NCI-H748 (cell line): Measurements from ENCODE around the gene ITGAL.
"Not testable (repeated sequence)": the region's sequence is repeated elsewhere in the genome, so short reads cannot be mapped to it uniquely, and the experiment has no call there.

Experiments used
- DNase-seq: peaks from one replicate; lab custom pipeline; 2025; ENCODE audit not compliant: unreplicated experiment; lab: John Stamatoyannopoulos, UW

The ITGAL gene

DNA sequence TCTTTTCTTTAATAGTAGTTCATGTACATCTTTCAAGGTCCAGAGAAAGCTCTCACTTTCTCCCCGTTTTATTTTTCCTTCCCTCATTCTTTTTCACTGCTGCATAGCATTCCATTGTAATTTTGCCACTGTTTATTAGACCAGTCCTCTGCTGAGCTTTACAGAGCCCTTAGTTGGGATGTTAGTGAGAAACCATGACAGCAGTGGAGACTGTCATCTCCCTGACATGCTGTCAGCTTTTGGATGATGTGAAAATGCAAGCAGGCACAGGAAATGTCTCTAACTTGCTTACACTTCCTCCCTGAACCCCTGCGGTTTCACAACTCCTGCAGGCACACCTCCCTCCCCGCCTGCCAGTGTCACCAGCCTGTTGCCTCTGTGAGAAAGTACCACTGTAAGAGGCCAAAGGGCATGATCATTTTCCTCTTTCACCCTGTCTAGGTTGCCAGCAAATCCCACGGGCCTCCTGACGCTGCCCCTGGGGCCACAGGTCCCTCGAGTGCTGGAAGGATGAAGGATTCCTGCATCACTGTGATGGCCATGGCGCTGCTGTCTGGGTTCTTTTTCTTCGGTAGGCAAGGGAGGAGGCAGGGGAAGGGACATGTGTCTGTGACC is at the start of gene ITGAL:
Gene ITGAL, plus strand, starts transcription at position 415 of the 615 bp plus-strand sequence. Its CDS starts 96 bp downstream, at position 511.
- DNase-seq, result no peak

DNA sequence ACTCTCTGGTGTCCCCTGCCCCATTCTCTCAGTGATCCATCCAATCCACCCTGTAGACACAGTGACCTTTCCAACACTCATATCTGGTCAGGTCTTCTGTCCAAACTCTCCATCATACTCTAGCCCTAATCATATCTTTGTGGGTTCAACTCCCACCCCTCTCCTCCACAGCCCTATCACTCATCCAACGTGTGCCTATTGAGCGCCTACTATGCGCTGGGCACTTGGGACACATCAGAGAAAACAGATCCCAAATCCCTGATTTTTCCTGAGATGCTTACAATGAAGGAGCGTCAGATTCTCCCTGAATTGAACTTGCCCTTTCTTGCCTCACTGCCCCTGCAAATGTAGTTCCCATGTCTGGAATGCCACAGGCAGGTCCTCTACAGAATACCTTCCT is 44.5 kb upstream of the ITGAL start:
- no peak for DNase-seq

- DNase-seq, result no peak
Measured at GRCh38 chr16:30429418-30429677, 43.2 kb upstream of the ITGAL start.

DNA sequence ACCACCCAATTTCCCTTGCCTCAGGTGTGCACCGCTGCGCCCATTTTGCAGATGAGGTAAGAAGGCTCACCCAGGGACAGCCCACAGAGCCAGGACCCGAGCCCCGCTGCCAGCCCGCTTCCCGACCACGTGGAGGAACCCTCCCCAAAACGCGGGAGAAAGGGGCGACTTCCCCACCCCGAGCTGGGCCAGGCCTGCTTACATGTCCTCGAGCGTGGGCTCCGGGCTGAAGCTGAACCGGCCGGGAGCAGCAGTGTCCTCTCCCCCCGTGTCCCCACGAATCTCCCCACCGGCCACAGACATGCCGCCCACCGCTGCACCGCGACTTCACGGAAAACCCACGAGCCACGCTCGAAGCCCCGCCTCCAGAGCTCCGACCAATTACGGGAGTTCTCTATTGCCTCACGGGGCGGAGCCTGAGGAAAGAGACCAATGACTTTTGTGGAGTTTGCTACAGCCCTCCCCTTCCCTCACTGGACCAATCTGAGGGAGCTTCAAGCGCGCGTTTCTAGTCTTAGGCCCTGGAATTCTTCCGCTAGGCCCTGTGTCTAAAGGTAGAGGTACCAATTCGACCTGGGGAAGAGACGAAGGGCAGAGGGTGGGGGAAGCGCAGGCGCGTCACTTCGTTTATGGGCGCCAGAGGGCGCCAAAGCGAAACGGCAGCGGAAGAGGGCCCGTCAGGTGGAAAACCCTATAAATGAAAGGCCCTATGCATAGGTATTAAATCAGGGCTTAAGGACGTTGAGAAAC is 42.7 kb upstream of the ITGAL start, which contains the start of gene DCTPP1:
Gene DCTPP1, minus strand, starts transcription at position 353 of the 750 bp plus-strand sequence. Its CDS starts 50 bp downstream, at position 303.
- peak; percentile 99 for DNase-seq

GRCh38 chr16:30430428-30430970 is 42.0 kb upstream of the ITGAL start:
- no peak for DNase-seq

DNA sequence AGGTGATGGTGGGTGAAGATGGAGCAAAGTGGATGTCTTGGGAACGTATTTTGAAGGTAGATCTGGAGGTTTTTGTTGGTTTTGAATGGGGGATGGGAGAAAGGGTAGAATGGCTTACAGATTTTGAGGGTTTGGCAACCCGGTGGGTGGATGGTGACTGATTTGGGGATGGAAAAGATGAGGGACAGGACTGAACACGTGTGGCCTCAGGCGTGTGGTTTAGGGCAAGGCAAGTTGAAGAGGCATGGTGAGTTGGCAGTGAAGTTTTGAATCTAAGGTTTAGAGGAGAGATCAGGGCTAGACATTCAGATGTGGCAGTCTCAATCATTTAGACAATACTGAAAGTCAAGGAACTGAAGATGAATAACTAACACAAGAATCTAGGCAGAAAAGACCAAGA is 37.7 kb upstream of the ITGAL start:
- DNase-seq, result no peak

DNA sequence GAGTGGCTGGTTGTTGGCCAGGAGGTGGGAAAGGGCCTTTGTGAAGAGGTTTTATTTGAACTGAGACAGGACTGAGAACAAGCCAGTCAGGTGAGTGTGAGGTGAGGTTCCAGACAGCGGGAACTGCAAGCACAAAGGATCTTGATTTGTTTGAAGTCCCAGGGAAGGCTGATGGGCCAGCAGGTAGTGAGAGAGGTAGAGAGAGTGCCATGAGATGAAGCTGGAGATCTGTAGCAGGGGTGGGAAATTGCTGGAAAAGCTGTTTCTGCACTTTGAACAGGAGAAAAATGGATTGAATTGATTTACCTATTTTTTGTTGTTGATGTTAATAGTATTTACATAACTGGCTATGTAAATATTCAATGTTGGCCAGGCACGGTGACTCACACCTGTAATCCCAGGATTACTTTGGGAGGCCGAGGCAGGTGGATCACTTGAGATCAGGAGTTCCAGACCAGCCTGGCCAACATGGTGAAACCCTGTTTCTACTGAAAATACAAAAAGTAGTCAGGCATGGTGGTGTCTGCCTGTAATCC is 35.0 kb upstream of the ITGAL start:
- peak; percentile 37 for DNase-seq

DNA sequence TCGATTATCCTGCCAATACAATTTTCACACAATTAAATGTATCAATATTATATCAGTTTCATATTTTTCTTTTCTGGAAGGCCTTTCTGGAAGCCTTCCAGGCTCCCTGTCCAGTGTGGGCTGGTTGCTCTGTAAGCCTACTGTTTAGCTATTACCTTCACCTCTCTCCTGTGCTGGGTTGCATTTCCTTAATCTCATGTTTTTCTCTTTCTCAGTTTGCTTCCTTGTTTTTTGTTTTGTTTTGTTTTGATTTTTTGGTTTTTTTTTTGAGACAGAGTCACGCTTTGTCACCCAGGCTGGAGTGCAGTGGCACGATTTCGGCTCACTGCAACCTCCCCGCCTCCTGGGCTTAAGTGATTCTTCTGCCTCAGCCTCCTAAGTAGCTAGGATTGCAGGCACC is 33.7 kb upstream of the ITGAL start:
- no peak for DNase-seq

DNA sequence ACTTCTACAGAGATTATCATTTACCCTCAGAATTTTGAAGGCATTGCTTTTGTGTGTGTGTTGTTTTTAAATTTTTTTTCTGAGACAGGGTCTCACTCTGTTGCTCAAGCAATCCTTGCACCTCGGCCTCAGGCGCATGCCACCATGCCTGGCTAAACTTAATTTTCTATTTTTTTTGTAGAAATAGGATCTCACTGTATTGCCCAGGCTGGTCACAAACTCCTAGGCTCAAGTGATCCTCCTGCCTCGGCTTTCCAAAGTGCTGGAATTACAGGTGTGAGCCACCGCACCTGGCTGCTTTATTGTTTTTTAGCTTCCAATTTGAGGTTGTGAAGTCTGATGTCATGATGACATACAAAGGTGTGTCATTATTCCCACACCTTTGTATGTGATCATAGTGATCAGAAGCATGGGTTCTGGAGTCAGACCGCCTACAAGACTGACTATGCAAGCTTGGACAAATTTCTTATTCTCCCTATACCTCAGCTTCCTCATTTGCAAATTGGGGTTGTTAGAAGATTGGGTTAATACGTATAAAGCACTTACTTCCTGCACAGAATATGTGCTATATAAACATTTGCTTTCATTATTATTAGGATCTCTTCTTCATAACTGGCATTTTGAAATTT is 32.7 kb upstream of the ITGAL start:
- DNase-seq, result no peak

DNA sequence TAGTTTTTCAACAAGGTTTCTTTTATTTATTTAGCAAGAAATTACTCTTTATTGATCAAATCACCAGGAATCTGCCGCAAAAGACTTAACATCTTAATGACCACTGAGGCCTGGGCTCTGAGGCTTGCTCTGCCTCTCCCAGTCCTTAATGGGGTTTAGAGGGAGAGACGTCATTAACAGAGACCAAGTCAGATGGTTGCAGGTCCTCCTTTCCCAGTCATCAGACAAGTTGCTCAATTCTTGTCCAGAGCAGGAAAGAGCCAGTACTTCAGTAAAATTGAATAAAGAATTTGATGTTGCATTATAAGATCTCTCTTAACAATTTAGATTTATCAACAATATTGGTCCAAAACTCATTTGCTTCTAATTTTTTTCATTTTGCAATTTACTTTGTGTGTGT is 28.9 kb upstream of the ITGAL start:
- DNase-seq, result no peak

DNA sequence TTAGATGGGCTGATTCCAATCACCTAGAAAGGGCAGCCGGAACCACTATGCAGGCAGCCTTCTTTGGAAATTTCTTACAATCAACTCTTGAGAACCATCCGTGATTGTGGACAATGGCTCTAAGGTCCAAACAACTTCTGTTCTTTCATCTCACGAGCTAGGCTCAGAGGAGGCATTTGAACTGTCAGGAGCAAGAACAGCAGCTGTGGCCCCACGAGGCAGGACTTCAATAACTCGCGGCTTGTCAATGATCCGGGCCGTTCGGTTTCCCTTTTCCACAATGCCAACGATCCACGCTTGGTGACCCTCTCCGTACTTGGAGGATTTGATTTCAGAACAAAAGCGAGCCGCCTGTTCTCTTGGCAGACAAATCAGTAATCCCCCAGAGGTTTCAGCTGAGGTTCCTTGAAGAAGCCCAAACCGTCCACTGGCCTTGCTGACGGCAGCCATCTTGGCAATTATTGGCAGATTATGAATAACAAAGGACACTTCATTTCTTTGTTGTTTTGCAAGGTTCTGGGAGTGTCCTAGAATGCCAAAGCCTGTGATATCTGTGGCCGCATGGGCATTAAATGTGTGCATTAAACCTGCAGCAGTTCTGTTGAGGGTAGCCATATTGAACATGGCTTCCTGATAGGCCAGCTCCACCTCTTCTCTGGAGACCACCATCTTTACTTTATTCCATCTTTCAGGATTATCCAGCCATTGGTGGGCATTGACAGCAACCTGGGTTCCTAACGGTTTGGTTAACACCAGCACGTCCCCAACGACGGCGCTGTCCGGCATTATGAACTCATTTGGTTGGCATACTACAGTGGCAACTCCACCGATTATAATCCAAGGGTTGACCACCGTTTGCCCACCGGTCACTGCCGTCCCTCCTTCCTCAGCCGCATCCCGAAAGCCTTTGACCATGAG is 28.1 kb upstream of the ITGAL start:
- DNase-seq, result peak; percentile 26

DNA sequence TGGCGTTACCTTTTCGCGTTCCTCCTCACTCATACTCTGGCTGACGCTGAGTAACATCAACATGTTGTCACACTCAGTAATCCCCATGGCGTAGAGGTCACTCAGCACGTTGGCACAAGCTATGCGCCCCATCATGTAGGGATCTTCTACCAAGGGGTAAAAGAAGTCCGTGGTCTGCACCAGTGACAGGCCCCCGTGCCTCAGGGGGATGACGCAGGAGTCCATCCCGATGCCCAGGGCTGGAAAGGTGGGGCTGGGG is 27.5 kb upstream of the ITGAL start:
- peak; percentile 33 for DNase-seq

DNA sequence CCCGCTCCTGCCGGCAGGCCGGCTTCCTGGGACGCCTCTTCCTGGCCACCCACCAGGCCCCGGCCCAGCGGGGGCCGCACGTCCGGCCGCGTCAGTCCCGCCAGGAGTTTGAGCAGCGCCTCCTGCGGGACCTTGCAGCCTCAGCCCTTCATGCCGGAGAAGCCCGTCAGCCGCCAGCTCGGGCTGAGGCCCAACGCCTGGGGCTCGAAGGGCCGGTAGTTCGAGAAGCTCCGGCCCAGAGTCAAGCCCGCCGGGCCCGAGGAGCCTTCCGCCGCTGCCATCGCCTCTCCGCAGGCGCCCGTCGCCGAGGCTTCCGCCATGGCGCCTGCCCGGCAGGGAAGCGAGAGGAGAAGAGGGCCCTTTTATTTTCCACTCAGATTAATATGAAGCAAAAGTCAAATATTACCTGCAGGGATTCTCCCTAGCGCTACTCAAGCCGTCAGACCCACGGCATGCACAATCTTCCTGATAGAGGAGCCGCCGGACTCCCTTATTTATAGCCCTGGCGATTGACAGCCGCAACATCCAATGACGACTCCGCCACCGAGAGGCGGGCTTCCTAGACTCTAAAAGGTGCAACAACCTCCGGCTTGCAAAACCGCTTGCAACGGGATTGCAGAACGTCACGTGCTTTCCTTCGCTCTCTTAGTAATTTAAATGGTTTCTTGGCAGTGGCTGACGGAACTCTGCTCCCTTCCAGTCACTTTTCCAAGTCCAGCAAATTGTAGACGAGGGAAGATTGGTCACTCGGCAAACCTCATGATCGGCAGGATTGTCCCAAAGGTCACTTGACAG is 26.9 kb upstream of the ITGAL start, which contains the start of gene SEPHS2:
Gene SEPHS2, minus strand, starts transcription at position 467 of the 795 bp plus-strand sequence. Its CDS starts 147 bp downstream, at position 320.
- peak; percentile 95 for DNase-seq

DNA sequence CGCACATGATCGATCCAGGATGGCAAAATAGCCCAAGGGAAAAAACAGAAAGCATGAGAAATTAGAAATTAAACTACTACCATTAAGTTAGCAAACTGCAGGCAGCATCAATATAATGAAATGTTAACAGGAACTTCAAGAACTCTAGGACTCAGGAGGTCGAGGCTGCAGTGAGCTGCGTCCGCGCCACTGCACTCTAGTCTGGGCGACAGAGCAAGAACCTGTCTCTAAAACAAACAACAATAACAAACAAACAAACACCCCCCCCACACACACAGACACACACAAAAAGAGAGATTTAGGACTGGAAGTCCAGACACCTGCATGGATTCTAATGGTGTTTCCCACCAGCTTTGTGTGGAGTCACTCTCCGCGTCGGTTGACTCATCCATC is 26.3 kb upstream of the ITGAL start:
- DNase-seq, result no peak

DNA sequence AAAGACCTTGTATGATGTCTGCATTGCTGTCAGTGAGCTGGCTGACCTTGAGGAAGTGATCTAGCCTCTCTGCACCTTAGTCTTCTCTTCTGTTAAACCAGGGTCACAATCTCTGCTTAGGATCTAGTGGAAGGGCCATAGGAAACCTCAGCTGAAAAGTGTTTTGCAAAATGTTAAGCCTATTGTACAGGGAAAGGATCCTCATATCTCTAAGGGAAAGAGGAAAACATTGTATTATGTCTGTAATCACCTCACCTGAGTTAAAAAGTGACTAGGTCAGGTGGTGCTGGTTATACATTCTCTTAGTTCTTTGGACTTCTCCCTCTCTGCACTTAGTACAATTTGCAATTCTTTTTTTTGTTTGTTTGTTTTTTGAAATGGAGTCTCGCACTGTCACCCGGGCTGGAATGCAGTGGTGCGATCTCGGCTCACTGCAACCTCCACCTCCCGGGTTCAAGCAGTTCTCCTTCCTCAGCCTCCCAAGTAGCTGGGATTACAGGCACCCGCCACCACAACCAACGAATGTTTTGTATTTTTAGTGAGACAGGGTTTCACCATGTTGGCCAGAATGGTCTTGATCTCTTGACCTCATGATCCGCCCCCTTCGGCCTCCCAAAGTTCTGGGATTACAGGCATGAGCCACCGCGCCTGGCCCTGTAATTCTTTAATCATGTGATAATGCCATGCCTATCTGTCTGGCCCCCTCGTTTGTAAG is 24.9 kb upstream of the ITGAL start:
- no peak for DNase-seq

DNA sequence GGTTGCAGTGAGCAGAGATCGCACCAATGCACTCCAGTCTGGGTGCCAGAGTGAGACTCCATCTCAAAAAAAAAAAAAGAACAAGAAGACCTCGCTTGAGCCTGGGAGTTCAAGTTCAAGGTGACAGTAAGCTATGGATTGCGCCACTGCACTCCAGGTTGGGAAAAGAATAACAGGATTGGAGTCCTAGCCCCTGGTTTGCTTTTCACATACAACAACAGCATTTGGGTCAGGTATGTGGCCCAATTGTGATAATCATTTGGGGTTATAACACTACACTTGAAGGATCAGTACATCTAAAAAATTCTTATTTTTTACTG is 23.5 kb upstream of the ITGAL start:
- no peak for DNase-seq

DNA sequence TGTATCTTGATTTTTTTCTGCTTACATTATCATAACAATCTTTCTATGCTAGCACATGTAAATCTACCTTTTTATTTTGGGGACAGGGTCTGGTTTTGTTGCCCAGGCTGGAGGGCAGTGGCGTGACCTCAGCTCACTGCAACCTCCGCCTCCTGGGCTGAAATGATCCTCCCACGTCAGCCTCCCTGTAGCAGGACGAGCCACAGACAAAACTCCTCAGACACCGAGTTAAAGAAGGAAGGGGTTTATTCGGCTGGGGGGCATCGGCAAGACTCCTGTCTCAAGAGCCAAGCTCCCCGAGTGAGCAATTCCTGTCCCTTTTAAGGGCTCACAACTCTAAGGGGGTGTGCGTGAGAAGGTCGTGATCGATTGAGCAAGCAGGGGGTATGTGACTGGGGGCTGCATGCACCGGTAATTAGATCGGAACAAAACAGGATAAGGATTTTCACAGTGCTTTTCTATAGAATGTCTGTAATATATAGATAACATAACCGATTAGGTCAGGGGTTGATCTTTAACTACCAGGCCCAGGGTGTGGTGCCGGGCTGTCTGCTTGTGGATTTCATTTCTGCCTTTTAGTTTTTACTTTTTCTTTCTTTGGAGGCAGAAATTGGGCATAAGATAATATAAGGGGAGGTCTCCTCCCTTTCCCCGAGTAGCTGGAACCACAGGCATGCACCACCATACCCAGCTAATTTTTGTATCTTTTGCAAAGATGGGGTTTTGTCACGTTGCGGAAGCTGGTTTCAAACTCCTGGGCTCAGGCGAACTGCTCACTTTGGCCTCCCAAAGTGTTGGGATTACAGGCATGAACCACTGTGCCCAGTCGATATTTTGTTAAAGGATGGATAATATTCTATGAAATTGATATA is 19.6 kb upstream of the ITGAL start:
- DNase-seq, result not testable (repeated sequence)

GRCh38 chr16:30456302-30456701 is 16.2 kb upstream of the ITGAL start:
- DNase-seq, result no peak

DNA sequence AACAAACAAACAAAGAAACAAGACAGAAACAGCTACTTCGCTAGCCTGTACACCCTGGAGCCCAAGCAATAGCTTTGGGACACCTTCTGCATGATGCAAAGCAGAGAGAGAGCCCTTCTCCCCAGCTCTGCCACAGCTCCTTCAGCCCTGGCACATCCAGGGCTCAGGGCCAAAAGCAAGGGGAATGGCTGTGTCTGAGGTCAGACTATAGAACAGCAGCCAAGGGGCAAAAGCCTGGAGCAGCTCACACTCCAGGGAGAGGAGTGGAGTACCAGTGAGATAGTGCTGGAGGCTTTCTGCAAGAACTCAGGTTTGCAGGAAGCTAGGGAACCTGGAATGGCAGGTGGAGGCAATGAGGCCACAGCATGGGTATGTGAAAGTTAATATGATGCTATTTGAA is 15.3 kb upstream of the ITGAL start:
- DNase-seq, result no peak
